CD1c-positive myeloid dendritic cell (primary cell): ENCODE data around the gene CCNQ.

Experiments
- DNase-seq: peaks from one replicate; pipeline ENCODE4 v3.0.0-alpha.2; 2016; ENCODE audit errors: extremely low spot score

The CCNQ gene

GRCh38 chrX:153596981-153597750, 1.8 kb downstream of the CCNQ start:
- no peak for DNase-seq

GRCh38 chrX:153595859-153596857, 2.8 kb downstream of the CCNQ start:
- DNase-seq: no peak

GRCh38 chrX:153595387-153595786, 3.6 kb downstream of the CCNQ start:
- no peak for DNase-seq

GRCh38 chrX:153593811-153594500, 5.0 kb downstream of the CCNQ start:
- DNase-seq: no peak

- no peak for DNase-seq
Observed at GRCh38 chrX:153592966-153593688, 5.8 kb downstream of the CCNQ start.

GRCh38 chrX:153592091-153592833, 6.7 kb downstream of the CCNQ start:
- DNase-seq: no peak

GRCh38 chrX:153590961-153591956, 7.7 kb downstream of the CCNQ start:
- no peak for DNase-seq

- DNase-seq: no peak
Observed at GRCh38 chrX:153588782-153589446, 10.0 kb downstream of the CCNQ start.

GRCh38 chrX:153588021-153588781, 10.7 kb downstream of the CCNQ start:
- DNase-seq: no peak

- DNase-seq: no peak
Observed at GRCh38 chrX:153587342-153587741, 11.6 kb downstream of the CCNQ start.

- DNase-seq: no peak
Observed at GRCh38 chrX:153585827-153586226, 13.1 kb downstream of the CCNQ start.

GRCh38 chrX:153583433-153583832, 15.5 kb downstream of the CCNQ start:
- DNase-seq: no peak

GRCh38 chrX:153582896-153583295, 16.0 kb downstream of the CCNQ start:
- peak; percentile 70 for DNase-seq

- DNase-seq: no peak
Observed at GRCh38 chrX:153580700-153581386, 18.1 kb downstream of the CCNQ start.

GRCh38 chrX:153578889-153579288, 20.1 kb downstream of the CCNQ start:
- DNase-seq: no peak

- no peak for DNase-seq
Observed at GRCh38 chrX:153578200-153578835, 20.6 kb downstream of the CCNQ start.

GRCh38 chrX:153576961-153577360, 22.0 kb downstream of the CCNQ start:
- DNase-seq: no peak
